GM11168 (cell line): ENCODE measurements around the gene INPP5D.
"Not testable (repeated sequence)": the region's sequence is repeated elsewhere in the genome, so short reads cannot be mapped to it uniquely, and the experiment has no call there.

Experiments
- in situ Hi-C: fragments of 300-500 bp; cut with MboI; formaldehyde crosslinking; loops from one replicate; pipeline ENCODE4 v1.12.0; 2022; ENCODE audit warnings: low sequenced_read_pairs; ENCODE audit not compliant: unreplicated experiment

Gene INPP5D

DNA sequence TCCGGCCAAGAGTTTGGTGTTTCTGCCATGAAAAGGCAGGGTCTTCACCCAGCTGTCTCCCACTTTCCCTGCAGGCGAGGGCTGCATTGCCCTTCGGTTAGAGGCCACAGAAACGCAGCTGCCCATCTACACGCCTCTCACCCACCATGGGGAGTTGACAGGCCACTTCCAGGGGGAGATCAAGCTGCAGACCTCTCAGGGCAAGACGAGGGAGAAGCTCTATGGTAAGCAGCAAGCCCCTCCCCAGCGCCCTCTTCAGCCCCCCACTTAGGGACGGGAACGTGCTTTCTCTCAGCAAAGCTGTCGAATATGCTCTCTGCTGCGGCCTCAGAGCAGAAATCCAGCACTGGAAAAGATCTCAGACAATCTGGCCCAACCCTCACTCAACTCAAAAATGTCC is 133.6 kb downstream of the INPP5D start:
- in situ Hi-C loops: no loop called here

GRCh38 chr2:233195027-233195426 is 134.9 kb downstream of the INPP5D start:
- in situ Hi-C loops: no loop called here

DNA sequence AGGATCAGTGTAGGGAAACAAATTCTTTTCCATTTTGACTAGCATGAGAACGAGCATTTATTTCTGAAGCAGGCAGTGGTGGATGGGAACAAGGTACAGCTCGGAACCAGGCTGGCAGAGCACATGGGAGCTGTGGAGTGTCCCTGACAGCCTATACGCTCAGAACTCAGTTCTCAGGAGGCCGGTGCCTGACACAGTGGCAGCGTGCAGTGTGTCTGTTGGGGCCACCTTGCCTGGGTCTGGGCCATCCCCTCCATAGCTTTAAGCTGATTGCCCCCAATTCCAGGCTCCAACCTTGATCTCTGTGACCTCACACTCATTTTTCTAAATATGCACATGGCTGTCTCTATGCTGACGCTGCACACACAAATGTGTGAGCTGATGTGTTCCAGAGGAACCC is 136.9 kb downstream of the INPP5D start:
- in situ Hi-C loops: no loop called here

DNA sequence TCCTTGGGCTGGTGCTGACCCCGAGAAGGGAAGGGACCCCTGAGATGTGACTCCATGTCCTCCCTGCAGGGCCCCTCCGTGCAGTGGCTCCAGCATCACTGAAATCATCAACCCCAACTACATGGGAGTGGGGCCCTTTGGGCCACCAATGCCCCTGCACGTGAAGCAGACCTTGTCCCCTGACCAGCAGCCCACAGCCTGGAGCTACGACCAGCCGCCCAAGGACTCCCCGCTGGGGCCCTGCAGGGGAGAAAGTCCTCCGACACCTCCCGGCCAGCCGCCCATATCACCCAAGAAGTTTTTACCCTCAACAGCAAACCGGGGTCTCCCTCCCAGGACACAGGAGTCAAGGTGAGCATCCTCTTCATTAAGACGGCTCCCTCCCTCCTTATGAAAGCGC is 137.9 kb downstream of the INPP5D start:
- in situ Hi-C loops: no loop called here

- in situ Hi-C loops: no loop called here
Observed at GRCh38 chr2:233199870-233200269, 139.7 kb downstream of the INPP5D start.

DNA sequence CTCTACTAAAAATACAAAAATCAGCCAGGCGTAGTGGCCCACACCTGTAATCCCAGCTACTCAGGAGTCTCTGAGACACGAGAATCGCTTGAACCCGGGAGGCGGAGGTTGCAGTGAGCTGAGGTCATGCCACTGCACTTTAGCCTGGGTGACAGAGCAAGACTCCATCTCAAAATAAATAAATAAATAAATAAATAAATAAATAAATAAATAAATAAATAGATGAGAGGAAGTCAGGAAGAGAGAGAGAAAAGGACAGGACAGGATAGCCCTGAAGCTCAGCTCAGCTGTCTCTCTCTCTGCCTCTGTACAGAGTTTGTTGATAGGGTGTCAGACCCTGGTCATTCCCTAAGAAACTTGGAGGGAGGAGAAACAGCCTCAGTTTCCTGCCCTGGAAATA is 140.6 kb downstream of the INPP5D start:
- in situ Hi-C loops: not testable (repeated sequence)

DNA sequence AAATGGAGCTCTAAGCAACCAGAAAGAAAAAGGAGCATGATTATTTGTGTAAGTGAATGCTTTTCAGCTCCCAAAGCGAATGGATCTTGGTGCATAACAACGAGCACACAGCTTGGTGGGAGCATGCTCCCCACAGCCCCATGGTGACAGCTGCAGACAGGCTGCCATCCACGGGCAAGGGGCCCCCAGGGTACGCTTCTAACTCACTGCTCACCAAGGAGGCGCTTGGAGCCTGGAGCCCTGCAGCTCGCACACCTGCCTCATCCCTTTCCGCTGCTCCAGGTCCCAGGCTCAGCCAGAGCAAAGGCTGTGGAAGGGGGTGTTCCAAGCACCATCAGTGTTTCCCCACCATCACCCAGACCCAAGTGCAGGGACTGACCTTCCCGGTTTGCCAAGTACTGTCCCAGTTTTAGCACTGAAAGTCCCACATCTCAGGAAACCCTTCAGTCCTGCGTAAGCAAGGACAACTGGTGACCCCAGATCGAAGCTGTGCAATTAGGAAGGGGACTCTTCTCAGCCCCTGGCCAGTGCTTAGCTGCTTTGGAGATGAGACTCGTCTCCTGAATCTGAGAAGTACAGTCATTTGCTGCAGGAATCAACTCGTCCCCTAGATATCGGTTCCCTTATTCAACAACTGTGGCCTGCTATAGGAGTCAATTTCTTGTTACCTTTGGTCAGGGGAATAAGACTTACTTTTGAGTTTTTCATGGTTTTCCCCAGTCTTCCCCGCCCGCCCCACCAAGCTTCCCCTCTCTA is 141.3 kb downstream of the INPP5D start:
- in situ Hi-C loops: no loop called here

DNA sequence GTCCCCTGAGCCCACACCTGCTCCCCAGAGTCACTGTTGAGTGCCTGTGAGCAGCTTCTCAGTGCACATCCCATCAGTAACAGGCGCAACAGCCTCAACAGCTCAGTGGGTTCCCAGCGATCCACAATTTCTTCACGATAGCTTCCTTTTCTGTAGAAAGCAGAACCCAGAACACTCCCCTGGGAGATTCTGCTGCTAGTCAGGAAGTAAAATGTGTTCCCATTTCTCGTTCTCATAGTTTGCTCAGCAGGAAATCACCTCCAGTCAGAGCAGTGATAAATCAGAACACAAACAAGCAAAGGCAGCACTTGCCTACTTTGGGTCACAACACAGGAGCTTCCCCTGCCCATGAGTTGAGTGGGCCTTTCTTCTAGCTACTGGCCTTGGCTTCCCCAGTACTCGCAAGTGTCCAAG is 142.4 kb downstream of the INPP5D start:
- in situ Hi-C loops: no loop called here

- in situ Hi-C loops: no loop called here
Observed at GRCh38 chr2:233203060-233203459, 142.9 kb downstream of the INPP5D start.

GRCh38 chr2:233204286-233204936 is 144.3 kb downstream of the INPP5D start:
- in situ Hi-C loops: no loop called here

DNA sequence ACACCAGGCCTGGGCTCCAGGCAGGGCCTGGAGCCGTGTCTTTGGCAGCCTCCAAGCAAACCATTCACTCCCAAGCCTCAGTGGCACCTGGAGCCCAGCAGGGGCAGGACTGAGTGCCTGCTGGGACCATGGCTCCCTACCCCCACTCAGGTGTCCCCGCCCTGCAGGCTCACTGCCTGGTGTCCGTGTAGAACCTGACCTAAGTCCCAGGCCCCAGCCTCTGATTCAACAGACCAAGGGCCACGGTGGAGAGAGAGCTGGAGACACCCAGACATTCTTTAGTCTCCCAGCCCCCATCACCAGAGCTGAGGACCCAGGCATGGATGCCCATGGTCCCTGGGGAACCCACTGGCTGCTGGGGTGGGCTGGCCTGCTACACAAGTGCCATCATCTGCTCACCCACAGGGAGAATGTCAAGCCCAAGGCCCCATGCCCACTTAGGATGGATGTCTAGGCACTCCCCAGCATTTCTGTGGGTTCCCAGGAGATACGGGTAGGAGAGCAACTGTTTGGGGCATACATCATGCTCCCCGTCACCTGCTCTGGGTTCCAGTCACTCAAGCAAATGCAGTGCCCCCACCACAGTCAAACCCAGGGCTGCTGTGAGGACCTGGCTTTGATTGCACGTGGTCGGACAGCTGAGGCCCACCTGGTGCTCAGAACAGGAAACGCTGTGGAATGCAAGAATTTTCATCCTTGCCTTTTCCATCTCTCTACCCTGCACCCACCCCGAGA is 148.4 kb downstream of the INPP5D start:
- in situ Hi-C loops: no loop called here

GRCh38 chr2:233209117-233209532 is 149.0 kb downstream of the INPP5D start:
- in situ Hi-C loops: no loop called here

GRCh38 chr2:233209533-233210171 is 149.5 kb downstream of the INPP5D start:
- in situ Hi-C loops: no loop called here

DNA sequence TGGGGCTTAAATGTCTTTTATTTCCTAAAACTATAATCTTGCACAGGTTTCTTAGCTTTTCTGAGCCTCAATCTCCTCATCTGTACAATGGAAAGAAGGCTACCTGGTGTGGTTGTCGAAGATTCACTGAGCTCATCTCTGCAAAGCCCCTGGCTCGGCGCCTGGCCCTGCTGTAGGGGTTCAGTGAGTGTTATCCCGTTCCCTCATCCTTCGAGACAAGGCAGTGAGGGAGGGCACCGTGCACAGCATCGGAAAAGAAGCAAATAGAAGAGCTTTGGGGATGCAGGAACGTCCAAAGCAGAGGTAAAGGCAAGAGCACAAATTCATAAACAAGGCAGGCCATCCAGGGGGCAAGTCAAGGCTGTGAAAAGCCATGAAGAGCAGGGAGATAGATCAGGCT is 150.1 kb downstream of the INPP5D start:
- in situ Hi-C loops: no loop called here

DNA sequence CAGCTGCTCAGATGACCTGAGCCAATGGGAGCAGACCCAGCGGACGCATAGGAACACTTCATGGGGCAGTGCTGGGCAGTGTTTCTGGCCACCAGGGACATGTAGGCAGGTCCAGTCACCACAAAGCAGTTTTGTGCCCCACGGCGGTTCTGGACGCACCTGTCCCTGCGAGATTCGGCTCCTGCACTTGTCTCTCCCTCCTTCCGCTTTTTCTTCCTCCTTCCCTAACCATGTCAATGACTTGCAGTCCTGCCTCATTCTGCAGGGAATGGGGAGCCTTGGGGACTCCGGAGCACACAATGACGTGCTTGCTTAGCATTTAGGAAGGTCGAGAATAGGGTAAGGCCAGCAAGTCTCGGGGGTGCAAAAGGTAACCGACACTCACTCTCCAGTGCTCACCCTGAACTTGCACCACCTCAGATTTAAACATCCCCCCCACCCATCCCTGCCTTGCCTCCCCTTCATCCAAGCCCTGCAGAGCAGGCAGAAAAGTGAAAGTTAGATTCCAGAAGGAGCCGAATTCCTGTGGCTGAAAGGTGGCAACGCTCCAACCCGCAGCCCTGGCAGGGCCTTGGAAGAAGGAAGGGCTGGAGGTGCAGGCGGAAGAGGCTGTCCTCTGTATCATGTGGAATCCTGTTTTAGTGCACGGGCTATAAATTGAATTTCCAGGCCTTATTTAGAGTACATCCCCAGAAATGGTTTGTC is 150.9 kb downstream of the INPP5D start:
- in situ Hi-C loops: no loop called here

GRCh38 chr2:233211548-233211895 is 151.4 kb downstream of the INPP5D start:
- in situ Hi-C loops: no loop called here

- in situ Hi-C loops: no loop called here
Observed at GRCh38 chr2:233213011-233213410, 152.9 kb downstream of the INPP5D start.

DNA sequence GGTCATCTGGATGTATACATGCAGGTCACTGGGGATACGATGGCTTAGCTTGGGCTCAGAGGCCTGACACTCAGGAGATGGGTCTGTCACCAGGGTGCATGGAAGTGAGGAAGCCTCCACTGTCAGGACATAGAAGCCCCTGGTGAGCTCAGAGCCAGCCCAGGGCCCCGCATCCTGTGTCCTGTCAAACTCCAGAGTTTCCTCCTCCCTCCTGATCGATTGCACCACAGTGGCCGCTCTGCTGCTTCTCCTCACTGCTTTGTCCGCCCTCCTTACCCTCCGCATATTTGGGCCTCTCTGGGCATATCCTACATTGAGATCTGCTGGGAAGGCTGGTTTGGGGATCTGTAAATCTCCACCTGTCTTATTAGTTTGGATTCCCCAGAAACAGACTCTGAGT is 153.8 kb downstream of the INPP5D start:
- in situ Hi-C loops: no loop called here

GRCh38 chr2:233217892-233218377 is 157.8 kb downstream of the INPP5D start:
- in situ Hi-C loops: no loop called here

DNA sequence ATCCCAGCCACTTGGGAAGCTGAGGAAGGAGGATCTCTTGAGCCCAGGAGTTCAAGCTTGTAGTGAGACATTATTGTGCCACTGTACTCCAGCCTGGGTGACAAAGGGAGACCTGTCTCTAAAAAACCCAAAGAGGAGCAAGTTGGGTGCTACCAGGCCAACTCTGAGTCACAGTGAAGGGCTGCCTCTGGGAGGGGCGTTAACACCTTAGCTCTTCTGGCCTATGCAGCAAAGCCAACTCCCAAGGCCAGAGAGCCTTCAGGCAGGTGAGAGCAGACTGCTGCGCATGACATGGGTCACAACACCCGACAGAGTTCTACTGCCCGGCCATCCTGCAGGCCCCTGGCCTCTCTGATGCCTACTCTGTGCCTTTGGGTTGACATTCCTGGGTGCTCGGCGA is 158.7 kb downstream of the INPP5D start:
- in situ Hi-C loops: no loop called here
